HPDE6-E6E7 (cell line): ENCODE data around the gene POLL.
A peak's percentile ranks its signal among the peaks of the same experiment; 100 is the strongest.
"Not testable (repeated sequence)": the region's sequence is repeated elsewhere in the genome, so short reads cannot be mapped to it uniquely, and the experiment has no call there.

Source experiments
- DNase-seq: peaks from one replicate; pipeline ENCODE4 v3.0.0; 2011; ENCODE audit warnings: missing footprints; ENCODE audit errors: extremely low spot score

POLL gene

DNA sequence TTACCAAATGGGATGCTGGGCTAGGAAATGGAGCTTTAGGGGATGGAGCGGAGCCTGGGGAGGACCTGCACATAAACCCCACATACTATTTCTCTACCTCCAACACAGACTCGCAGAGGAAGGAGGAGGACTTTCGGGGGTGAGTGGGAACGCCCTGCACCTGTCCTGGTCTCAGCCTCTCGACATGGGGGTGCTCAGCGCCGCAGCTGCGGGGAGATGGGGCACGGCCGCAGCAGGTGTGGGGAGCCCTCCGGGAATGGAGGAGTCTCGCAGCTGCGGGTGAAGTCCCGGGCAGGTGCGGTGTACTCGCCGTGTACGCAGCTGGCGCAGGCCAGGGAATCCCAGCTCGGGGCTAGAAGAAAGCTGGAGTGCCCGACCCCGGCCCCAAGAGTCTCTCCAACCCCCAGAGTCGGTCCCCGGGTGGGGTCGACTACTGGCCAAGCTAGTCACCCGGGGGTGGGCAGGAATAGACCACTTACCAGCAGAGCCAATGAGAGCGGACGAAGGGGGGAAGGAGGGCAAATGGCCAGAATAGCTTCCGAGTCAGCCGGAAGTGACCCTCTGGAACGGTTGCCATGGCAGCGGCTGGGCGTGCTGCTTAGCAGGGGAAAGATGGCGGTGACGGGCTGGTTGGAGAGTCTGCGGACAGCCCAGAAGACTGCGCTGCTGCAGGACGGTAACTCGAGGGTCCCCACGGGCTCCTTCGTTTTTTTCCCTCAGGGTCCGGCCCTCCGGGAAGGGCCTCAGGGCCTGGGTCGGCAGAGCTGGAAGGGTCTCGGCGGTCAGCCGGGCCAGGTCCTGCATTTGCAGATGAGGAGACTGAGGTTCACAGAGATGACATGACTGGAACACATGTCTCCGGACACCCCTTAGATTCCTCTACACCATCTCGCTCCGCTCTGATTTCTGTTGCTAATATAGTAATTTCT is at the start of gene POLL, which contains the start of gene DPCD:
POLL (minus strand) TSS at position 533 of the 929 bp plus-strand sequence. CDS start 897 bp downstream, outside the sequence.
DPCD (plus strand) TSS at position 597 of the 929 bp plus-strand sequence; CDS start at position 613, 16 bp downstream.
- peak; percentile 91 for DNase-seq

DNA sequence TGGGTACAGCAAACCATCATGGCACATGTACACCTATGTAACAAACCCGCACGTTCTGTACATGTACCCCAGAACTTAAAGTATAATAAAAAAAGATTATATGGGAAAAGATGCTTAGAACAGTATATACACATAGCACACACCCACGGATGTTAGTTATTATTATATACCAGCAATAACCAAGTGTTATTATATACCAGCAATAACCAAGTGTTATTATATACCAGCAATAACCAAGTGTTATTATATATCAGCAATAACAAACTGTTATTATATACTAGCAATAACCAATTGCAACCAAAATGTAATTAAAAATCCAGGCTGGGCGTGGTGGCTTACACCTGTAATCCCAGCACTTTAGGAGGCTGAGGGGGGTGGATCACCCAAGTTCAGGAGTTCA is 45.5 kb upstream of the POLL start:
- DNase-seq, result not testable (repeated sequence)

DNA sequence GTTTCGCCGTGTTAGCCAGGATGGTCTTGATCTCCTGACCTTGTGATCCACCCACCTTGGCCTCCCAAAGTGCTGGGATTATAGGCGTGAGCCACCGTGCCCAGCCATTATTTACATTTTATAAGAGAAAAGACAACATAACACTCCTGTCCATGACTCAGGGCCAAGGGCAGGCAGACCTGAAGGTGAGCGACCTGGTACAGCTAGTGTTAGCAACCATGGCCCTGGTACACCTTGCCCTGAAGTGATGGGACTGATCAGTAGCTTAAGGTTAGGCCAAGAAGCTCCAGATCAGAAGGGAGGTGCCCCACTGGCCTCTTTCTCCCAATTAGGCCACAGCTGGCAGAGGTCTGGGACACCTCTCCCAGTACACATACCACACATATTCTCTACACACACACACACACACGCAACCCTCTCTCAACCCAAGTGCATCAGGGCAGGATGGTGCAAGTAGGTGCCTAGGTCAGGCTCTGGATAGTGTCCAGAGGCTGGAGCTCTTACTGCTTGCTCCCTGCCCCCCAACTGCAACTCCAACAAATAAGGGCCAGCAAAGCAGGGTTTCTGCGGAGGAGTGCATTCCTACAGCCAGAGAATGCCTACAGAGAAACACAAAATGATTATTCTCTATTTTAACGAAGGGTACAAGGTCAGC is 43.9 kb upstream of the POLL start:
- DNase-seq, result no peak

- DNase-seq, result no peak
Observed at GRCh38 chr10:101630633-101630920, 42.5 kb upstream of the POLL start.

DNA sequence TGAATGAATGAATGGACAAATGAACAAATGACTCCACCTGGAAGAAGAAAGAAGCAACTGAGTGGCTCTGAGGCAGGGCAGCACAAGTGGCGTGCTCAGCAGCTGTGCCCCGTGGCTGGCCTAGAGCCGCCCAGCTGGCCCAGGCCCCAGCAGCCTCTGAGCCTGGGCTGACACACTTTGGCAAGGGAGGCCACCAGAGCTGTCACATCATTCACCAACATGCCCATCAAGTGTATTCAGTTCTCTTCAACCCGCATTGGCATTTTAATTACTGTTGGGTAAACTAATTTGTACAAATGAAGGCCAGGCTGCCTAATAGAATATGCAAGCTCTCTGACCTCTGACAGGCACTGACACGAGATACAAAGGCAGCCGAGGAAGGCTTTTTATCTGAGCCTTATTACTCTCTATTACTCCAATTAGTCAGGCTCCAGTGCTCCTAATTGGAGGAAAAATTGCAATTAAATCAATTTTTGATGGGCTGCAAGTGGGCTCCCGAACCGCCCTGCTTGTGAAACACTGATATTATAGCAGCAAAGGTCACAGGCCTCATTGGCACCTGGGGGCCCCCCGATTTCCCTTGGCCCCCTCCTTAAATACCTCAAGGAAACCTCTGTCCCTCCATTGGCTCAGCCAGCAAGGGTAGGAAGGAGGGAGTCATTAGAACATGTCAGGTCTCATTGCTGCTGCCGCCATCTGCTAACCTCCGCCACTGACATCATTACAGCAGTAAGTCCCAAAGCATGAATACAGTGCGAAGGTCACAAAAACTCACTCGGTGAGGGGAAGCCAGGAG is 42.0 kb upstream of the POLL start:
- no peak for DNase-seq

GRCh38 chr10:101625821-101626412 is 37.9 kb upstream of the POLL start:
- no peak for DNase-seq

DNA sequence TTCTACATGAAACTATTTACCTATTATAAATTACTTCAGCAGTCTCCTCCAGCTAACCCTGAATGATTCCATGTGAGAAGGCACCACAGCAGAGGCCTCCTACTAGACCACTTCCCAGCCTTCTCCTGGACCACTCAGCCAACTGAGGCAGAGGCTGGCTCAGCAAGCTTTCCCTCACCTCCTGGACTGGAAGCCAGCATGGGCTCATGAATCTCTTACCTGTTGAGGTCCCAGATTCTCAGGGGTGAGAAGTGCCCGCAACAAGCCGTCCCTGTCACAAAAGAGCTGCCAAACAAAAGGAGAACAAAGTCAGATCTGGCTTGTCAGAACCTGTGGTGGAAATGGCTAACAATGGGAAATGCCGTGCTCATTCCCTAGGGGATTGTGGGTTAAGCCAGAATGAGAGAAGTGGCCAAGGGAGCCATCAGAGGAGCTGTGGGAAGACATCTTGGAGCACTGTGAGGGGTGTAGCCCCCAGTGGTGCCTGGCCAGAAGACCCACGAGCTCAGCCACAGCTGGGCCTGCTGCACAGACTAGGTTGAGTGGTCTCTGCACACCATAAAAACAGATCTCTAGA is 36.6 kb upstream of the POLL start:
- DNase-seq, result no peak

DNA sequence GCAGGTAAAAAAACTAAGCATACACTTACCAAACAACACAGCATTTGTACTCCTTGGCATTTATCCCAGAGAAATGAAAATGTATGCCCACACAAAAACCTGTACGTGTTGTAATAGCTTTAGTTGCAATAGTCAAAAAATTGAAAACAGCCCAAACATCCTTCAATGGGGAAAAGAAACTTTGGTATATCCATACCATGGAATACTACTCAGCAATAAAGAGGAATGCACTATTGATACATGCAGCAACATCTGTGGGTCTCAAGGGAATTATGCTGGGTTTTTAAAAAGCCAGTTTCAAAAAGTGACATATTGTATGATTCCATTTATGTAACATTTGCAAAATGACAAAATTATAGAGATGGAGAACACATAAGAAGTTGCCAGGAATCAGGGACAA is 35.5 kb upstream of the POLL start:
- no peak for DNase-seq

GRCh38 chr10:101619983-101620382 is 31.9 kb upstream of the POLL start:
- DNase-seq, result no peak

DNA sequence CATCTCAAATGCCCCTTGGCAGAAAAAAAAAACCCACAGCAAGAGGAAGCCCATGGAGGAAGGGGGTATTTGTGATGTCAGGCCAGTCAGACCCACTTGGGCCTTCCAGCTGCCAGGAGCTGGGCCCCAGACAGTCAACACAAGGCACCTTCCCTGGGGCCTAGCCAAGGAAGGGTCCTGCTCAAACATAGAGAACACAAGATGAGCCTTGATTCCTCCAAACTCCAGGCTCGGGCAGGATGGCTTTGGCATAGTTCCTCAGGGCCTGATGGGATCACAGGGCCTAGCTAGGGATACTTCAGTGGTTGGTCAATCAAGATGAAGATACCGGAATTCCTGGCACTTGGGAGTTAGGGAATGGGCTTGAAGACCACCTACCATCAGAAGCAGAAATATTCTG is 30.8 kb upstream of the POLL start:
- no peak for DNase-seq

DNA sequence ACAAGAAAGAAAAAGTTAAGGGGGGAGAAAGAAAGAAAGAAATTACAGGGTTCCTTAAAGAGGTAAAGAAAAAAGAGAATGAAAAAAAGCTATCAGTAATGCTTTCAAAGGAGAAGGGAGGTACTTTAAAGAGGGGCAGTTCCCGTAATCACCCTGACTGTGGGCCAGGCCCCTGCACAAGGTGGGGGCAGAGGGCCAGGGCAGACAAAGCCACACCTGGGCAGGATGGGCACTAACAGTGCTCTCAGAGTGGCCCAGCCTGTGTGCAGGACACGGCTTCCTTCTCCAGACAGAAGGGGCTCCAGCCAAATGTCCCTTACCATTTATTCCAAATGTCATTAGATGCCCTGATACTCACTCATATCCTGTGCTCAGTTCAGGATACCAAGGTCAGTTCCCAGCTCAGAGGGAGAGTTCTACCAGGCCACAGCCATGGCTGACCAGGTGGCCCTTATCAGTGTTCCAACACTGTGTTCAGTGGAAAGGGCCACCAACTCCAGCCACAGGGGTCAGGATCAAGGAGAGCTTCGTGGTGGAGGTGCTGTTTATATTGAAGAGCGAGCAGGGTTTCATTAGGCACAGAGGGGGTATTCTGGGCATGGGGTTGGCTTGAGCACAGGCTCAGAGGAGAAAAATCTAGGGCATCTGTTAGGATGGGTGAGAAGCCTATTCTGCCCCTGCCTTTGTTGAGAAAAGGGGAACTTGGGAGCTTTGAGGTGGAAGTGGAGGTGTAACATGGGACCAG is 29.9 kb upstream of the POLL start:
- DNase-seq, result no peak

GRCh38 chr10:101617102-101617823 is 29.2 kb upstream of the POLL start:
- DNase-seq, result no peak

DNA sequence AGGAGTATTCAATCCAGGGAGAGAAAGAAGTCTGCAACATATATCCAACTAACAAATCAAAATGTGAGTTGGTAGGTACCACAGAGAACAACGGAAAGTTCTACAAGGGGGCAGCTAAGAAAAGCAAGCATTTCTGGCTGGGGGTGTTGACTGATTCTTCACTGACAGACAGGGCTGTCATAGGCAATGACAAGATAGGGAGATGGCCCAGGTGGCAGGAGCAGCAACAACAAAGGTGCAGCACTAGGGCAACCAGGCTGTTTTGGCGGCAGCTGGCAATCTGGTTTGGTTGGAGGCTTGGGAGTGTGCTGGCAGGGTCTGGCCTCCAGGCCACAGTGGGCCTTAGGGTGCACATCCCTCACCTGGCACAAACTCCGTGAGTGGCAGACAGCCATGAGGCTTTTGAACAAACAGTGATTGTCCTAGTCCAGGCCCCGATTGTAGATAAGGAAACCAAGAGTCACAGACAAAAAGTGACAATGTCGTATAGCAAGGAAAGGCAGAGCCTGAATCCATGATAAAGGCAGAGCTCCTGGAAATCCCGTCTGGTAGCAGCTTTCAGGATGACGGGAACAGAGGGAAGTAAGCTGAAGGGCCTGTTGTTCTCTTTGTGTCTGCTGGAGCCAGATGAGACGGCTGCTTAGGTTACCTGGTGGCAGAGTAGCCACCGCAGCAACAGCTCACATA is 28.5 kb upstream of the POLL start:
- no peak for DNase-seq

GRCh38 chr10:101615525-101616116 is 27.6 kb upstream of the POLL start:
- no peak for DNase-seq

DNA sequence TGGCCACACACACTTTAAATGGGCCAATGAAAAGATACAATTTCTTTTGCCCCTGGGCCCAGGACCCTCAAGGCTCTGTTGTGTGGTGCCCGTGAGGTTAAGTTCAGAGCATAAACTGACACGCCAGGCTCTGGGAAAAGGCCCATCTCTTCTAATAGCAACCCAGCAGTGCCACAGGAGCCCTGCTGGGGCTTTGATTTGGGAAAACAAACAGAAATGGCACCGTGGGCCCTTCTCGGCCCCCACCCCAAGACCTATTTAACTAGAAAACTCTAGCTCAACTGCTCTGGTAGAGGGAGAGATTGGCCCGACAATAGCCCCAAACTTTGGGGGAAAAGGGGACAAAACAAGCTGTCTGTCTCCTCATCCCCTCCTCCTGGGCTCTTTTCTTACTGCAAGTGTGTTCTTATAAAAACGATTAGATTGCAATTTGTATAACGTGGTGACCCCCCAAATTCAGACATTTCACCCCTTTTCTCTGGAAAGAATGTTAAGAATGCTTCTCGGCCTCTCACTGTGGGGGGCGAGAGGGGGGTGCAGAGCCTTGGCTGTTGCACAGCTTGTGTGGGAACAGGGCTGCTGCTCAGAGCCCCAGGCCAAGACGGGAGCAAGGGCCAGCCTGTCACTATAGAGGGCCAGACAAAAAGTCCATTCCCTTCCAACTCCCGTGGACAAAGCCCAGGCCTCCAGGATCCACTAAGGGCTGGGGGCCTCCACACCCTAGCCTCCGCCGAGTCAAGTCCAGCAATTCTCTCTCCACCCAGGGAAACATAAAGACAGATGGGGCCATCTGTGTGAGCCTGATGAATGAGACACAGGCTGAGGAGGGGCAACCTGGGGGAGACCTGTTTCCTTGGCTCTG is 26.8 kb upstream of the POLL start:
- no peak for DNase-seq

DNA sequence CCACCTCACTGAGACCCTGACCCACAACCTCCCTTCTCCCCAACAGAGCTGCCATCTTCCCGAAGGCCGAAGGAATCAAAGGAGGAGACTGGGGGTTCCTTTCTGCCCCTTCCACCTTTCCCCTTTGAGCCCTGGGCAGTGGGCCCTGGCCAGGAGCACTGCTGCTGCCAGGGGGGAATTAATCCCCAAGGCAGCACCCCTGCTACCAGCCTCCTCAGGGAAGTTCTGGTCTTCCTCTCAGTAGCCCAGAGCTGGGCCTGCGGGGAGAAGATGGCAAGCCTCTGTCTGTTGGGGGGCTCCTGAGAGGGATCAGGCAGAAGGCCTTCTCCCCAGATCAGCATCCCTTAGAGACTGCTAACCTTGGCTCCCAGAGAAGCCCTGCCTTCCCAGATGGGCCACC is 25.6 kb upstream of the POLL start:
- no peak for DNase-seq

DNA sequence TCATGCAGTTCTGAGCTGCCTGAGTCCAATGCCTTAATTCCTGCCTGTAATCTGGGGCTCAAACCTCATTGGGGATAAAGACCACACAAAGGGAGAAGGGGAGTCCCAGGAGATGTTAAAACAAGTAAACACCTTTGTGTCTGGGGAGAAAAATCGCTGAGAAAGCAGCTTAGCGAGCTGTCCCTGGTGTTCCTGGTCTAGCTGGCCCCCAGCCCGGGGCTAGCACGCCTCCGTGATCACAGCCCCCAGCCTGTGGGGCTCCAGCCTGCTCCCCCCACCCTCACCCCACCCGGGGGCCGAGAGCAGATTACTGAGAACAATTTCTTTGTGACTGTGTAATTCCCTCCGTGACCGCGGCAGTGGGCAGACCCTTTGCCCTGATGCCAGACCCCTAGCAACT is 24.8 kb upstream of the POLL start:
- DNase-seq, result no peak

GRCh38 chr10:101612086-101612485 is 24.0 kb upstream of the POLL start:
- no peak for DNase-seq
